ENCODE measurements around the gene CHCHD1.
"Not testable (repeated sequence)": the region's sequence is repeated elsewhere in the genome, so short reads cannot be mapped to it uniquely, and the experiment has no call there.

CHCHD1 gene

GRCh38 chr10:73795491-73795890 is 13.6 kb downstream of the CHCHD1 start:
- not testable (repeated sequence) for DNase-seq

- DNase-seq: not testable (repeated sequence)
Measured at GRCh38 chr10:73796035-73796434, 14.2 kb downstream of the CHCHD1 start.

- DNase-seq: no peak
Measured at GRCh38 chr10:73796766-73797165, 14.9 kb downstream of the CHCHD1 start.

- no peak for DNase-seq
Measured at GRCh38 chr10:73797324-73798025, 15.6 kb downstream of the CHCHD1 start.

GRCh38 chr10:73798087-73798486 is 16.2 kb downstream of the CHCHD1 start:
- no peak for DNase-seq

GRCh38 chr10:73798927-73799560 is 17.2 kb downstream of the CHCHD1 start:
- no peak for DNase-seq

GRCh38 chr10:73799899-73800559 is 18.2 kb downstream of the CHCHD1 start:
- no peak for DNase-seq

- no peak for DNase-seq
Measured at GRCh38 chr10:73800560-73801252, 18.9 kb downstream of the CHCHD1 start.

GRCh38 chr10:73801253-73801590 is 19.4 kb downstream of the CHCHD1 start:
- DNase-seq: no peak

GRCh38 chr10:73802276-73802991 is 20.6 kb downstream of the CHCHD1 start:
- DNase-seq: no peak

- no peak for DNase-seq
Measured at GRCh38 chr10:73803680-73804286, 21.9 kb downstream of the CHCHD1 start.

GRCh38 chr10:73806176-73806950 is 24.5 kb downstream of the CHCHD1 start:
- DNase-seq: no peak

- no peak for DNase-seq
Measured at GRCh38 chr10:73807471-73807870, 25.6 kb downstream of the CHCHD1 start.

- no peak for DNase-seq
Measured at GRCh38 chr10:73808021-73808815, 26.4 kb downstream of the CHCHD1 start.

GRCh38 chr10:73809061-73809818 is 27.4 kb downstream of the CHCHD1 start:
- no peak for DNase-seq

- peak; percentile 56 to 62 for DNase-seq
Measured at GRCh38 chr10:73810358-73810734, 28.5 kb downstream of the CHCHD1 start.

GRCh38 chr10:73810735-73811465 is 29.1 kb downstream of the CHCHD1 start:
- DNase-seq: peak; percentile 64 to 76

- DNase-seq: no peak
Measured at GRCh38 chr10:73812657-73813056, 30.8 kb downstream of the CHCHD1 start.

GRCh38 chr10:73813333-73813732 is 31.5 kb downstream of the CHCHD1 start:
- no peak for DNase-seq
